OCI-LY3 (cell line): ENCODE measurements around the gene SMAD7.

Source experiments
- H2AFZ ChIP-seq: fragments of 200-600, 300-600 bp; shearing (Covaris generic); 2 replicates; pipeline ENCODE4 v1.6.0; 2014; ENCODE audit warnings: antibody characterized with exemption, low read depth, low read length
- H3K27ac ChIP-seq: fragments of 200-600, 300-600 bp; sonication (generic); 2 replicates; pipeline ENCODE4 v1.5.1; 2014; ENCODE audit warnings: mild to moderate bottlenecking, low read length, moderate library complexity, mixed read lengths
- H3K27me3 ChIP-seq: fragments of 200-600, 300-600 bp; sonication (generic); 2 replicates; pipeline ENCODE4 v1.6.1; 2014; ENCODE audit warnings: low read depth, low read length, mixed read lengths
- H3K36me3 ChIP-seq: fragments of 200-600, 300-600 bp; sonication (generic); replicated peaks from 2 replicates; pipeline ENCODE3; 2014; ENCODE audit warnings: low read depth, low read length, mixed read lengths
- H3K4me1 ChIP-seq: fragments of 300-600, 200-600 bp; sonication (generic); 2 replicates; pipeline ENCODE4 v1.6.1; 2014; ENCODE audit warnings: low read length, mixed read lengths
- H3K4me2 ChIP-seq: fragments of 200-600, 300-600 bp; sonication (generic); 2 replicates; pipeline ENCODE4 v1.6.1; 2014; ENCODE audit warnings: low read length, mixed read lengths
- H3K4me3 ChIP-seq: fragments of 300-600, 200-600 bp; sonication (generic); 2 replicates; pipeline ENCODE4 v1.5.1; 2014; ENCODE audit warnings: antibody characterized with exemption, mild to moderate bottlenecking, low read length, moderate library complexity
- H3K79me2 ChIP-seq: fragments of 300-600, 200-600 bp; shearing (Covaris generic); 2 replicates; pipeline ENCODE4 v1.6.1; 2014; ENCODE audit warnings: mild to moderate bottlenecking, low read length, mixed read lengths
- H3K9ac ChIP-seq: fragments of 300-600, 200-600 bp; shearing (Covaris generic); 2 replicates; pipeline ENCODE4 v1.6.0; 2014; ENCODE audit warnings: mild to moderate bottlenecking, low read length, moderate library complexity
- H3K9me3 ChIP-seq: fragments of 200-600, 300-600 bp; shearing (Covaris generic); 2 replicates; pipeline ENCODE4 v1.6.1; 2014; ENCODE audit warnings: low read length, mixed read lengths; ENCODE audit not compliant: insufficient read depth
- H4K20me1 ChIP-seq: fragments of 200-600, 300-600 bp; sonication (generic); 2 replicates; pipeline ENCODE4 v1.6.1; 2016; ENCODE audit warnings: low read length, mixed read lengths; ENCODE audit not compliant: insufficient read depth
- EZH2phosphoT487 ChIP-seq: fragments of 200-600 bp; shearing (Covaris generic); IDR thresholded peaks from 2 replicates; pipeline ENCODE4 v1.6.1; 2018; ENCODE audit warnings: antibody characterized with exemption, mixed run types, low read depth
- TF ChIP-seq, protein P1 (sequence below): fragments of 200-600, 300-600 bp; sonication (generic); IDR thresholded peaks from 2 replicates; pipeline ENCODE4 v1.5.1; 2014; ENCODE audit warnings: antibody characterized with exemption, low read length, low read depth

The SMAD7 gene

DNA sequence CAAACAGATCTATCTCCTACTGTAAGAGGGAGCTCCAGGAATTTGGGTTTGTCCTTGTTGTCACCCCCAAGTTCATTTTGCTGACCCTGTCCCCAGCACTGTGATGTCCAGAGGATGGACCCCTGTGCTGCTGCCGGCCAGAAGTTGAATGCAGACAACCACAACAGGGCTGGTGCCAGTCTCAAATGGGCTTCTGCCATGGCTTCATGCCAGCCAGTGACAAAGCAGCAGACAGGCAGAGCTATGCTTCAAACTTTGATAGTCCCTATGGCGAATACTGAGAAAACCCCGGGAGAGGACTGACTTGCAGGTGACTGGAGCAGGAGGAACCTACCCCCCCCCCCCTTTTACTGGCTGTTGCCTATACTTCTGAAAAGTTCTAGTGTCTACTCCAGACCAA lies 3.2 kb downstream of the SMAD7 start:
- Histone ChIP-seq H3K9ac (no peak overlapping the region), H3K4me1 (peaks cover 17% of the 10 kb centered on the region), H3K79me2 (peaks cover 57% of the 10 kb centered on the region)

DNA sequence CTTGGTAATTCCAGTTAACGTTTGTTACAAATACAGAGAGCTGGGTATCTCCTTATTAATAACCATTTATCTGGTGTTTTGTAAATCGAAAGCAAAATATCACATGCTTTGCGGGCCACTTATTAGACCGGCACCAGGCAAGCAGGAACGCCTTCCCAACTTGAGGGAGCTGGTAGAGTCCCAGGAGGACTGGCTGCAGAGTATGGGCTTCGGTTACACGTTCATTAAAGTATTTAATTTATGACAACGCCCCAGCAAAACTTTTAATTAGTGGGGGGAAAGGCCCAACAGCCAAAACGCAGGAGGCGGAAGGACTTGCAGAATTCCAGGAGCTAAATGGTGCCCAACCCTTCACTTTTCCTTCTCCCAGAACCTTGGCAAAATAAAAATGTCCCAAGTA lies 3.7 kb downstream of the SMAD7 start:
- no peak for TF ChIP-seq EZH2phosphoT487
- TF ChIP-seq, protein P1, sequence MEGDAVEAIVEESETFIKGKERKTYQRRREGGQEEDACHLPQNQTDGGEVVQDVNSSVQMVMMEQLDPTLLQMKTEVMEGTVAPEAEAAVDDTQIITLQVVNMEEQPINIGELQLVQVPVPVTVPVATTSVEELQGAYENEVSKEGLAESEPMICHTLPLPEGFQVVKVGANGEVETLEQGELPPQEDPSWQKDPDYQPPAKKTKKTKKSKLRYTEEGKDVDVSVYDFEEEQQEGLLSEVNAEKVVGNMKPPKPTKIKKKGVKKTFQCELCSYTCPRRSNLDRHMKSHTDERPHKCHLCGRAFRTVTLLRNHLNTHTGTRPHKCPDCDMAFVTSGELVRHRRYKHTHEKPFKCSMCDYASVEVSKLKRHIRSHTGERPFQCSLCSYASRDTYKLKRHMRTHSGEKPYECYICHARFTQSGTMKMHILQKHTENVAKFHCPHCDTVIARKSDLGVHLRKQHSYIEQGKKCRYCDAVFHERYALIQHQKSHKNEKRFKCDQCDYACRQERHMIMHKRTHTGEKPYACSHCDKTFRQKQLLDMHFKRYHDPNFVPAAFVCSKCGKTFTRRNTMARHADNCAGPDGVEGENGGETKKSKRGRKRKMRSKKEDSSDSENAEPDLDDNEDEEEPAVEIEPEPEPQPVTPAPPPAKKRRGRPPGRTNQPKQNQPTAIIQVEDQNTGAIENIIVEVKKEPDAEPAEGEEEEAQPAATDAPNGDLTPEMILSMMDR = no peak
- H3K79me2 ChIP-seq = peaks cover 57% of the 10 kb centered on the region
- H3K27me3 ChIP-seq = peaks cover 9% of the 10 kb centered on the region
- H2AFZ ChIP-seq = no peak overlapping the region
- peaks cover 17% of the 10 kb centered on the region for H3K4me1 ChIP-seq
- no peak overlapping the region for H3K27ac ChIP-seq
- H3K9me3 ChIP-seq = no peaks in the 10 kb centered on the region
- no peak overlapping the region for H3K9ac ChIP-seq
- peaks cover 25% of the 10 kb centered on the region for H3K36me3 ChIP-seq
- no peak overlapping the region for H3K4me3 ChIP-seq
- no peak overlapping the region for H3K4me2 ChIP-seq
- peaks cover 58% of the 10 kb centered on the region for H4K20me1 ChIP-seq

More for the DNA sequence above, 3.2 kb downstream of the SMAD7 start:
- H3K4me2 ChIP-seq = peak overlapping the region; percentile 81
- no peak for TF ChIP-seq EZH2phosphoT487
- TF ChIP-seq, protein P1 = no peak
- peaks cover 53% of the 10 kb centered on the region for H4K20me1 ChIP-seq
- H3K27me3 ChIP-seq = peaks cover 9% of the 10 kb centered on the region
- peaks cover 20% of the 10 kb centered on the region for H3K36me3 ChIP-seq
- peak overlapping the region; percentile 81 for H3K4me3 ChIP-seq
- H2AFZ ChIP-seq = no peak overlapping the region
- no peak overlapping the region for H3K27ac ChIP-seq
- no peaks in the 10 kb centered on the region for H3K9me3 ChIP-seq

GRCh38 chr18:48946329-48946835 lies 4.4 kb downstream of the SMAD7 start:
- Histone ChIP-seq H3K4me3 (no peak overlapping the region), H3K27ac (no peak overlapping the region)

DNA sequence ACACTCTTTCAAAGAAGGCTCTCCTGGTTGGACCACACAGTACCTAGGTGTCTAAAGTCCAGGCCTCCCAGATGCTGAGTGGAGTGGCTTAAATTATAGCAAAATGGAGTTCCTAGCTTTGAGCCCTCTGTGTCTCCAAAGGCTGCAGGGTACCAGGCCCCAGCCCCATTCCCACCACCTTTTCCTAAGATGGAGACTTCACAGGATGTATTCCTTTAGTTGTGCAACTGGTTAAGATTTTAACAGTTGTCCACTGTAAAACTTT lies 4.9 kb downstream of the SMAD7 start:
- H3K9me3 ChIP-seq = no peaks in the 10 kb centered on the region
- no peak overlapping the region for H3K4me3 ChIP-seq
- H3K27me3 ChIP-seq = peaks cover 9% of the 10 kb centered on the region
- no peak overlapping the region for H3K4me2 ChIP-seq
- H3K9ac ChIP-seq = no peak overlapping the region
- no peak overlapping the region for H2AFZ ChIP-seq
- peaks cover 69% of the 10 kb centered on the region for H4K20me1 ChIP-seq
- H3K36me3 ChIP-seq = peaks cover 36% of the 10 kb centered on the region
- TF ChIP-seq EZH2phosphoT487 = no peak
- TF ChIP-seq, protein P1 = no peak
- no peak overlapping the region for H3K27ac ChIP-seq
- H3K79me2 ChIP-seq = peaks cover 56% of the 10 kb centered on the region
- H3K4me1 ChIP-seq = peaks cover 17% of the 10 kb centered on the region

More at GRCh38 chr18:48946329-48946835, 4.4 kb downstream of the SMAD7 start:
- Histone ChIP-seq H3K27me3 (peaks cover 9% of the 10 kb centered on the region), H3K9ac (no peak overlapping the region), H3K79me2 (peaks cover 57% of the 10 kb centered on the region), H2AFZ (no peak overlapping the region), H3K36me3 (peaks cover 32% of the 10 kb centered on the region), H4K20me1 (peaks cover 64% of the 10 kb centered on the region), H3K9me3 (no peaks in the 10 kb centered on the region), H3K4me2 (no peak overlapping the region), H3K4me1 (peaks cover 17% of the 10 kb centered on the region)
- no peak for TF ChIP-seq EZH2phosphoT487
- TF ChIP-seq, protein P1 = no peak
